Panc1 (cell line): Measurements from ENCODE around the gene ALKBH7.

Source experiments
- POLR2AphosphoS5 ChIP-seq: IDR thresholded peaks from 2 replicates; pipeline ENCODE4 v1.6.1; 2012; ENCODE audit warnings: mild to moderate bottlenecking, low read depth, low read length, moderate library complexity
- REST ChIP-seq, 2 experiments: IDR thresholded peaks; 2 replicates each; pipeline ENCODE4 v1.6.1; 2011 to 2012; ENCODE audit warnings: low read depth in 2 of 2, control low read depth in 1 of 2, low read length in 1 of 2, mild to moderate bottlenecking in 1 of 2, moderate library complexity in 1 of 2; ENCODE audit not compliant: insufficient read depth in 1 of 2
- TCF7L2 ChIP-seq: IDR thresholded peaks from 2 replicates; pipeline ENCODE4 v1.6.1; 2011; ENCODE audit warnings: mild to moderate bottlenecking, low read depth, low read length, inconsistent platforms
- TF ChIP-seq, protein P1 (sequence below): fragments of 450-650 bp; IDR thresholded peaks from 2 replicates; pipeline ENCODE4 v1.5.1; 2017; ENCODE audit warnings: mild to moderate bottlenecking

DNA sequence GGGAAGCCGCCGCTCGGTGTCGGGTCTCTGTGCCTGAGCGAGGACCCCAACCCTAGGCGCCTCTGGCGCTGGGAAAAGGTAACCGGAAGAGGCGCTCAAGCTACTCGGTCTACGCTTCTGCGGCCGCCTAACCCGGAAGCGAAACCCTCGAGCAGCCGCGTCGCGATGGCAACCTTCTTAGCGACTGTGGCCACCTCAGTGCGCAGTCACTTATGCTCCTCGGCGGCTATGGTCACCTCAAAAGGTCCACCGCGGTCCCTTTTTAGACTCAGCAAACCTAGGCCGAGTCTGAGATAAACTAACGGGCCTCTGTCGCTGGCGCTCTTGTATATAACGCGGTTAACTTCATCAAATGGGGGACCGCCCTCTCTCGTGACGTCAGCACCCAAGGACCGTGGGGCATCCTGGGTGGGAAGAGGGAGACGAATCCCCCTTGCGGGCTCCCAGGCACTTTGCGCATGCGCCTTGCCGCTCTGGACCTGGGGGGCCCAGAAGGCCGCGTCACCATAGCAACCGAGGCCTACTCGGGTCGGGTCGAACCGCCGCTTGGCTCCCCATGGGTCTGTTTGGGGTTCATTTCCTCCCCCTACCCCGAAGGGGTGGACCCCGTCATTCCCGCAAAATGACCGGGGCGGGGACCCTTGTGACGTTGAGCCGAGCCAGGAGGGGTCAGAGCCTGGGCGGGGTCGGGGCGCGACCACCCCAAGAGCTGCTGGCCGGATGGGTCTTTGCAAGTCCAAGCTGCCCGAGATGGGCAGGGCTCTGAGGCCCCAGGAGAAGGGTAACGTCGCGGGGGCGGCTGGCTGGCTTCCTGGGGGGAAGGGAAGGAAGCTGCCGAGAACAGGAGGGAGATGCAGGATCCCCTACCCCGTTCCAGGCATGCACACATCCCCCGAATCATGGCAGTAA, 20.7 kb downstream of the ALKBH7 start, which contains the start of gene GTF2F1:
- TF ChIP-seq POLR2AphosphoS5 (peak; percentile 53; the same call in 1 of the 2 replicates), TCF7L2 (no peak), REST (IDR thresholded peaks at IDR 0.05; ENCODE audit: insufficient read depth in 1 of 2, low read depth in 2 of 2, low read length in 1 of 2) (no peak)
- TF ChIP-seq, protein P1, sequence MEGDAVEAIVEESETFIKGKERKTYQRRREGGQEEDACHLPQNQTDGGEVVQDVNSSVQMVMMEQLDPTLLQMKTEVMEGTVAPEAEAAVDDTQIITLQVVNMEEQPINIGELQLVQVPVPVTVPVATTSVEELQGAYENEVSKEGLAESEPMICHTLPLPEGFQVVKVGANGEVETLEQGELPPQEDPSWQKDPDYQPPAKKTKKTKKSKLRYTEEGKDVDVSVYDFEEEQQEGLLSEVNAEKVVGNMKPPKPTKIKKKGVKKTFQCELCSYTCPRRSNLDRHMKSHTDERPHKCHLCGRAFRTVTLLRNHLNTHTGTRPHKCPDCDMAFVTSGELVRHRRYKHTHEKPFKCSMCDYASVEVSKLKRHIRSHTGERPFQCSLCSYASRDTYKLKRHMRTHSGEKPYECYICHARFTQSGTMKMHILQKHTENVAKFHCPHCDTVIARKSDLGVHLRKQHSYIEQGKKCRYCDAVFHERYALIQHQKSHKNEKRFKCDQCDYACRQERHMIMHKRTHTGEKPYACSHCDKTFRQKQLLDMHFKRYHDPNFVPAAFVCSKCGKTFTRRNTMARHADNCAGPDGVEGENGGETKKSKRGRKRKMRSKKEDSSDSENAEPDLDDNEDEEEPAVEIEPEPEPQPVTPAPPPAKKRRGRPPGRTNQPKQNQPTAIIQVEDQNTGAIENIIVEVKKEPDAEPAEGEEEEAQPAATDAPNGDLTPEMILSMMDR, result no peak
